ENCODE data around the gene PREB.

- no peak for TF ChIP-seq GATA3 (IDR thresholded peaks at IDR 0.05; ENCODE audit: low read depth, low read length)
- no peak for TF ChIP-seq GATA2 (IDR thresholded peaks at IDR 0.05; ENCODE audit: low read depth, low read length)
Observed at GRCh38 chr2:27085062-27085672, 49.3 kb downstream of the PREB start.
